ENCODE data around the gene MR1.

The MR1 gene

GRCh38 chr1:181092883-181093458 lies 59.2 kb downstream of the MR1 start:
- no peak for DNase-seq

GRCh38 chr1:181094416-181095212 lies 60.8 kb downstream of the MR1 start:
- DNase-seq: no peak

GRCh38 chr1:181095260-181095659 lies 61.5 kb downstream of the MR1 start:
- DNase-seq: no peak

GRCh38 chr1:181095763-181096184 lies 62.0 kb downstream of the MR1 start:
- DNase-seq: no peak

GRCh38 chr1:181097242-181097641 lies 63.5 kb downstream of the MR1 start:
- no peak for DNase-seq

GRCh38 chr1:181099152-181100014 lies 65.6 kb downstream of the MR1 start:
- DNase-seq: no peak

- DNase-seq: no peak
Measured at GRCh38 chr1:181100015-181100905, 66.5 kb downstream of the MR1 start.

- no peak for DNase-seq
Measured at GRCh38 chr1:181100934-181101333, 67.2 kb downstream of the MR1 start.

GRCh38 chr1:181101581-181102226 lies 67.9 kb downstream of the MR1 start:
- no peak for DNase-seq

GRCh38 chr1:181102841-181103240 lies 69.1 kb downstream of the MR1 start:
- DNase-seq: no peak

- no peak for DNase-seq
Measured at GRCh38 chr1:181103399-181103798, 69.6 kb downstream of the MR1 start.

- DNase-seq: no peak
Measured at GRCh38 chr1:181104042-181104789, 70.4 kb downstream of the MR1 start.

GRCh38 chr1:181104790-181105133 lies 71.0 kb downstream of the MR1 start:
- DNase-seq: peak; percentile 26

GRCh38 chr1:181105134-181106021 lies 71.6 kb downstream of the MR1 start:
- DNase-seq: peak; percentile 90

GRCh38 chr1:181106022-181106312 lies 72.2 kb downstream of the MR1 start:
- no peak for DNase-seq

GRCh38 chr1:181106479-181106878 lies 72.7 kb downstream of the MR1 start:
- DNase-seq: no peak

- DNase-seq: no peak
Measured at GRCh38 chr1:181107711-181108110, 73.9 kb downstream of the MR1 start.

- no peak for DNase-seq
Measured at GRCh38 chr1:181108304-181108867, 74.6 kb downstream of the MR1 start.

GRCh38 chr1:181110013-181110412 lies 76.2 kb downstream of the MR1 start:
- no peak for DNase-seq
